Measurements from ENCODE around the gene SYVN1. TPM values are rescaled to one million over a fixed set of nuclear protein-coding genes. Genes with fewer than 3 reads are reported as not detected.

The SYVN1 gene
- total RNA-seq, 2 experiments from 2014 or later, result 20.6 to 26.8 TPM

- Mint-ChIP-seq H3K9me3 (no peaks in the 10 kb centered on the region), H3K36me3 (ENCODE audit: low read depth) (peaks cover 25% of the 10 kb centered on the region), H3K4me1 (ENCODE audit: low read depth) (peaks cover 20% of the 10 kb centered on the region), H3K27me3 (no peaks in the 10 kb centered on the region), H3K27ac (no peak overlapping the region), H3K4me3 (no peak overlapping the region)
- ChIA-PET CTCF (interaction anchor here (0.7 to 2.1 kb wide), 4 partner anchors 10 to 52 kb away, joined by 3 to 5 read pairs (median 3); partner anchors contain the start of gene ZNHIT2), POLR2A (interaction anchor here (0.8 to 1.7 kb wide), 5 partner anchors 7 to 26 kb away, joined by 3 to 7 read pairs (median 4); partner anchors contain the start of gene ZNHIT2)
- intact Hi-C loops (cut with micrococcal nuclease), result no loop called here
- no peak for TF ChIP-seq CTCF (IDR thresholded peaks at IDR 0.05)
- DNase-seq, result no peak
- no peak for ATAC-seq
Measured at GRCh38 chr11:65127473-65128181, 6.7 kb downstream of the SYVN1 start.

GRCh38 chr11:65126624-65127274 is 7.6 kb downstream of the SYVN1 start:
- TF ChIP-seq CTCF (IDR thresholded peaks at IDR 0.05), result no peak
- no peak overlapping the region for H3K4me3 Mint-ChIP-seq
- H3K27me3 Mint-ChIP-seq, result no peaks in the 10 kb centered on the region
- H3K36me3 Mint-ChIP-seq (ENCODE audit: low read depth), result peaks cover 31% of the 10 kb centered on the region
- intact Hi-C loops (cut with micrococcal nuclease), result no loop called here
- no peak for ATAC-seq
- POLR2A ChIA-PET, result interaction anchor here (1.0 to 1.7 kb wide), 5 partner anchors 8 to 30 kb away, joined by 3 to 5 read pairs (median 4); partner anchors contain the start of gene ZNHIT2
- CTCF ChIA-PET, result interaction anchor here (0.7 to 1.0 kb wide), 2 partner anchors 9 to 51 kb away, joined by 3 read pairs; partner anchors contain the start of gene ZNHIT2
- no peaks in the 10 kb centered on the region for H3K9me3 Mint-ChIP-seq
- peak overlapping the region; percentile 32 for H3K27ac Mint-ChIP-seq
- H3K4me1 Mint-ChIP-seq (ENCODE audit: low read depth), result peaks cover 17% of the 10 kb centered on the region
- DNase-seq, result no peak

- Mint-ChIP-seq H3K27me3 (no peaks in the 10 kb centered on the region), H3K27ac (peak overlapping the region; percentile 15), H3K4me1 (ENCODE audit: low read depth) (peaks cover 25% of the 10 kb centered on the region), H3K9me3 (no peaks in the 10 kb centered on the region), H3K4me3 (no peak overlapping the region), H3K36me3 (ENCODE audit: low read depth) (peaks cover 39% of the 10 kb centered on the region)
- ATAC-seq, result no peak
- intact Hi-C loops (cut with micrococcal nuclease), result no loop called here
- DNase-seq, result no peak
- TF ChIP-seq CTCF (IDR thresholded peaks at IDR 0.05), result no peak
- CTCF ChIA-PET, result interaction anchor here (1.7 kb wide), 1 partner anchor 15 kb away, joined by 5 read pairs; no protein-coding TSS in a partner anchor
- POLR2A ChIA-PET, result interaction anchor here (0.6 to 1.7 kb wide), 3 partner anchors 9 to 11 kb away, joined by 3 to 16 read pairs (median 5); partner anchors contain the start of gene SYVN1
Measured at GRCh38 chr11:65125197-65126056, 8.9 kb downstream of the SYVN1 start.

- H3K4me1 Mint-ChIP-seq (ENCODE audit: low read depth), result peaks cover 33% of the 10 kb centered on the region
- no peak for DNase-seq
- H3K27ac Mint-ChIP-seq, result peak overlapping the region; percentile 72
- no peak for ATAC-seq
- TF ChIP-seq CTCF (IDR thresholded peaks at IDR 0.05), result no peak
- H3K4me3 Mint-ChIP-seq, result peak overlapping the region; percentile 57
- no peaks in the 10 kb centered on the region for H3K27me3 Mint-ChIP-seq
- H3K9me3 Mint-ChIP-seq, result no peaks in the 10 kb centered on the region
- H3K36me3 Mint-ChIP-seq (ENCODE audit: low read depth), result peaks cover 47% of the 10 kb centered on the region
- intact Hi-C loops (cut with micrococcal nuclease), result no loop called here
- CTCF ChIA-PET, result interaction anchor here (1.3 to 1.7 kb wide), 2 partner anchors 11 to 14 kb away, joined by 5 to 6 read pairs; no protein-coding TSS in a partner anchor
- POLR2A ChIA-PET, result interaction anchor here (1.0 to 1.7 kb wide), 2 partner anchors 10 to 298 kb away, joined by 3 to 16 read pairs; partner anchors contain the start of genes NEAT1 and SYVN1
Measured at GRCh38 chr11:65124480-65125196, 9.7 kb downstream of the SYVN1 start.
